Superior temporal gyrus (tissue), 1 donor: Measurements from ENCODE around the gene APOL3.
"Not testable (repeated sequence)": the region's sequence is repeated elsewhere in the genome, so short reads cannot be mapped to it uniquely, and the experiment has no call there.

ENCODE experiments used
- DNase-seq: peaks from one replicate; pipeline ENCODE4 v3.0.0-alpha.2; 2016; ENCODE audit errors: extremely low spot score

APOL3 gene

GRCh38 chr22:36160499-36160942, at the start of gene APOL3:
APOL3 (minus strand) TSS chr22:36160755; CDS start chr22:36149055, 11,700 bp downstream.
- DNase-seq = no peak

GRCh38 chr22:36210224-36210623, 49.7 kb upstream of the APOL3 start:
- no peak for DNase-seq

GRCh38 chr22:36209488-36209908, 48.9 kb upstream of the APOL3 start:
- not testable (repeated sequence) for DNase-seq

GRCh38 chr22:36208914-36209313, 48.4 kb upstream of the APOL3 start:
- no peak for DNase-seq

GRCh38 chr22:36208162-36208765, 47.7 kb upstream of the APOL3 start:
- DNase-seq = no peak

- no peak for DNase-seq
Observed at GRCh38 chr22:36206255-36206654, 45.7 kb upstream of the APOL3 start.

GRCh38 chr22:36205573-36205972, 45.0 kb upstream of the APOL3 start:
- DNase-seq = not testable (repeated sequence)

GRCh38 chr22:36204632-36205015, 44.1 kb upstream of the APOL3 start:
- DNase-seq = no peak

- no peak for DNase-seq
Observed at GRCh38 chr22:36204001-36204631, 43.6 kb upstream of the APOL3 start.

- DNase-seq = not testable (repeated sequence)
Observed at GRCh38 chr22:36203441-36203840, 42.9 kb upstream of the APOL3 start.

- DNase-seq = not testable (repeated sequence)
Observed at GRCh38 chr22:36202906-36203305, 42.4 kb upstream of the APOL3 start.

GRCh38 chr22:36201630-36202319, 41.2 kb upstream of the APOL3 start, which contains the start of gene APOL4:
APOL4 (minus strand) TSS chr22:36201809; CDS start chr22:36201734, 75 bp downstream.
- DNase-seq = no peak

- not testable (repeated sequence) for DNase-seq
Observed at GRCh38 chr22:36201025-36201424, 40.5 kb upstream of the APOL3 start.

- no peak for DNase-seq
Observed at GRCh38 chr22:36199001-36199551, 38.5 kb upstream of the APOL3 start.

GRCh38 chr22:36198536-36198935, 38.0 kb upstream of the APOL3 start:
- DNase-seq = no peak

GRCh38 chr22:36197514-36198146, 37.1 kb upstream of the APOL3 start:
- no peak for DNase-seq

- DNase-seq = no peak
Observed at GRCh38 chr22:36197065-36197440, 36.5 kb upstream of the APOL3 start.

GRCh38 chr22:36196254-36197064, 35.9 kb upstream of the APOL3 start:
- DNase-seq = no peak

GRCh38 chr22:36194971-36195370, 34.4 kb upstream of the APOL3 start:
- DNase-seq = peak; percentile 76

- DNase-seq = no peak
Observed at GRCh38 chr22:36194385-36194784, 33.8 kb upstream of the APOL3 start.

GRCh38 chr22:36193577-36193976, 33.0 kb upstream of the APOL3 start:
- DNase-seq = no peak
